HepG2 (cell line): Measurements from ENCODE around the gene RTN4RL2.

ENCODE experiments used
- BRCA1 ChIP-seq: sonication (generic); formaldehyde crosslinking; IDR thresholded peaks from 2 replicates; pipeline ENCODE4 v1.4.0; 2020; ENCODE audit warnings: missing genetic modification reagents
- FOXM1 ChIP-seq: sonication (generic); formaldehyde crosslinking; IDR thresholded peaks from 2 replicates; pipeline ENCODE4 v1.5.0; 2020; ENCODE audit warnings: missing genetic modification reagents
- HNRNPUL1 ChIP-seq: fragments of 200-400 bp; formaldehyde crosslinking; IDR thresholded peaks from 2 replicates; pipeline ENCODE4 v1.6.1; 2017; ENCODE audit warnings: low read depth, mild to moderate bottlenecking, low read length, moderate library complexity
- MXD4 ChIP-seq: IDR thresholded peaks from 2 replicates; pipeline ENCODE4 v1.6.1; 2016; ENCODE audit warnings: mild to moderate bottlenecking, missing biosample characterization, missing genetic modification reagents
- POLR2AphosphoS5 ChIP-seq: IDR thresholded peaks from 2 replicates; pipeline ENCODE4 v1.6.1; 2012; ENCODE audit warnings: low read depth, low read length
- YY1 ChIP-seq: IDR thresholded peaks from 2 replicates; pipeline ENCODE4 v1.6.1; 2011; ENCODE audit warnings: low read length, low read depth, moderate library complexity, mild to moderate bottlenecking; ENCODE audit not compliant: insufficient read depth, insufficient replicate concordance
- ZBTB8A ChIP-seq: sonication (generic); formaldehyde crosslinking; IDR thresholded peaks from 2 replicates; pipeline ENCODE4 v1.4.0; 2020; ENCODE audit warnings: mild to moderate bottlenecking, low read depth, missing genetic modification reagents, borderline replicate concordance
- ZNF143 ChIP-seq: sonication (generic); formaldehyde crosslinking; IDR thresholded peaks from 2 replicates; pipeline ENCODE4 v1.4.0; 2020; ENCODE audit warnings: missing genetic modification reagents
- ZNF24 ChIP-seq: fragments of 450-650 bp; IDR thresholded peaks from 2 replicates; pipeline ENCODE4 v1.6.1; 2017; ENCODE audit warnings: antibody characterized with exemption, mild to moderate bottlenecking
- TF ChIP-seq, protein P1 (sequence below): sonication (generic); formaldehyde crosslinking; IDR thresholded peaks from 2 replicates; pipeline ENCODE4 v1.5.0; 2020; ENCODE audit warnings: mild to moderate bottlenecking, missing genetic modification reagents, moderate library complexity
- TF ChIP-seq, protein P2 (sequence below), 2 experiments: sonication (generic) in 1 of 2; formaldehyde crosslinking in 1 of 2; IDR thresholded peaks; 2 replicates each; pipeline versions ENCODE4 v1.4.0 to v1.6.1; 2018 to 2020; ENCODE audit warnings: missing genetic modification reagents in 2 of 2, borderline replicate concordance in 1 of 2, low read depth in 1 of 2, mild to moderate bottlenecking in 1 of 2, missing biosample characterization in 1 of 2
- TF ChIP-seq, protein P3 (sequence below): sonication (generic); formaldehyde crosslinking; IDR thresholded peaks from 2 replicates; pipeline ENCODE4 v1.8.1; 2022; ENCODE audit warnings: low read depth, mild to moderate bottlenecking, missing genetic modification reagents

DNA sequence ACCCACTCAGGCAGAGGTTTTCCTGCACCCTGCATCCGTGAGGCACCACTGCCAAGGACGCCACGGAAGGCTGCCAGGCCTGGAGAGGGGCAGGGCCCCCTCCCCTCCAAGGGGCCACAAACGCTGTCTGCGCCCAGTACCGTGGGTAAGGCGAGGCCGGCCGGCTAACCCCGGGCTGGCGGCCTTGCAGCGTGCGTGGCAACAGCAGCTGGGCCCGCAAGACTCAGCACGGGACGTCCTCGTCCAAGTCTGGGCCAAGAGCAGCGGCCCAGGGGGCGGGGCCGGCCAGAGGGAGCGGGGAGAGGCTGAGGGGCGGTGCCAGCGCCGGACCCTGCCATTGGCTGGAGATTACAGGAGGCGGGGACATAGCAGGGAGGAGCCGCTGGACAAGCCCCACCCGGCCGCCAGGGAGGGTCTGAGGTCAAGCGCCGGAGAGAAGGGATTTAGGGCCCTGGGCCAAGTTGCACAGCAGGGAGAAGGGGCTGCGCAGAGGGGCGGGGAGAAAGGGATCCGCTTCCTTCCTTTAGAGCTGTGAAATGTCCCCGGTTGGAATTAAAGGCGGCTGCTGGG, 39.2 kb downstream of the RTN4RL2 start:
- TF ChIP-seq HNRNPUL1, result no peak
- TF ChIP-seq POLR2AphosphoS5, result no peak
- TF ChIP-seq ZNF143 (CRISPR knock-in tag), result no peak
- no peak; the same call in 1 of the 2 replicates for TF ChIP-seq MXD4
- no peak for TF ChIP-seq BRCA1 (CRISPR knock-in tag)
- TF ChIP-seq YY1, result no peak
- TF ChIP-seq FOXM1 (CRISPR knock-in tag), result no peak
- TF ChIP-seq, protein P1, sequence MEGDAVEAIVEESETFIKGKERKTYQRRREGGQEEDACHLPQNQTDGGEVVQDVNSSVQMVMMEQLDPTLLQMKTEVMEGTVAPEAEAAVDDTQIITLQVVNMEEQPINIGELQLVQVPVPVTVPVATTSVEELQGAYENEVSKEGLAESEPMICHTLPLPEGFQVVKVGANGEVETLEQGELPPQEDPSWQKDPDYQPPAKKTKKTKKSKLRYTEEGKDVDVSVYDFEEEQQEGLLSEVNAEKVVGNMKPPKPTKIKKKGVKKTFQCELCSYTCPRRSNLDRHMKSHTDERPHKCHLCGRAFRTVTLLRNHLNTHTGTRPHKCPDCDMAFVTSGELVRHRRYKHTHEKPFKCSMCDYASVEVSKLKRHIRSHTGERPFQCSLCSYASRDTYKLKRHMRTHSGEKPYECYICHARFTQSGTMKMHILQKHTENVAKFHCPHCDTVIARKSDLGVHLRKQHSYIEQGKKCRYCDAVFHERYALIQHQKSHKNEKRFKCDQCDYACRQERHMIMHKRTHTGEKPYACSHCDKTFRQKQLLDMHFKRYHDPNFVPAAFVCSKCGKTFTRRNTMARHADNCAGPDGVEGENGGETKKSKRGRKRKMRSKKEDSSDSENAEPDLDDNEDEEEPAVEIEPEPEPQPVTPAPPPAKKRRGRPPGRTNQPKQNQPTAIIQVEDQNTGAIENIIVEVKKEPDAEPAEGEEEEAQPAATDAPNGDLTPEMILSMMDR, result no peak
- TF ChIP-seq, protein P2, sequence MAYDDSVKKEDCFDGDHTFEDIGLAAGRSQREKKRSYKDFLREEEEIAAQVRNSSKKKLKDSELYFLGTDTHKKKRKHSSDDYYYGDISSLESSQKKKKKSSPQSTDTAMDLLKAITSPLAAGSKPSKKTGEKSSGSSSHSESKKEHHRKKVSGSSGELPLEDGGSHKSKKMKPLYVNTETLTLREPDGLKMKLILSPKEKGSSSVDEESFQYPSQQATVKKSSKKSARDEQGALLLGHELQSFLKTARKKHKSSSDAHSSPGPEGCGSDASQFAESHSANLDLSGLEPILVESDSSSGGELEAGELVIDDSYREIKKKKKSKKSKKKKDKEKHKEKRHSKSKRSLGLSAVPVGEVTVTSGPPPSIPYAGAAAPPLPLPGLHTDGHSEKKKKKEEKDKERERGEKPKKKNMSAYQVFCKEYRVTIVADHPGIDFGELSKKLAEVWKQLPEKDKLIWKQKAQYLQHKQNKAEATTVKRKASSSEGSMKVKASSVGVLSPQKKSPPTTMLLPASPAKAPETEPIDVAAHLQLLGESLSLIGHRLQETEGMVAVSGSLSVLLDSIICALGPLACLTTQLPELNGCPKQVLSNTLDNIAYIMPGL (CRISPR knock-in tag; IDR thresholded peaks at IDR 0.05; ENCODE audit: borderline replicate concordance in 1 of 2, low read depth in 1 of 2), result no peak
- TF ChIP-seq, protein P3, sequence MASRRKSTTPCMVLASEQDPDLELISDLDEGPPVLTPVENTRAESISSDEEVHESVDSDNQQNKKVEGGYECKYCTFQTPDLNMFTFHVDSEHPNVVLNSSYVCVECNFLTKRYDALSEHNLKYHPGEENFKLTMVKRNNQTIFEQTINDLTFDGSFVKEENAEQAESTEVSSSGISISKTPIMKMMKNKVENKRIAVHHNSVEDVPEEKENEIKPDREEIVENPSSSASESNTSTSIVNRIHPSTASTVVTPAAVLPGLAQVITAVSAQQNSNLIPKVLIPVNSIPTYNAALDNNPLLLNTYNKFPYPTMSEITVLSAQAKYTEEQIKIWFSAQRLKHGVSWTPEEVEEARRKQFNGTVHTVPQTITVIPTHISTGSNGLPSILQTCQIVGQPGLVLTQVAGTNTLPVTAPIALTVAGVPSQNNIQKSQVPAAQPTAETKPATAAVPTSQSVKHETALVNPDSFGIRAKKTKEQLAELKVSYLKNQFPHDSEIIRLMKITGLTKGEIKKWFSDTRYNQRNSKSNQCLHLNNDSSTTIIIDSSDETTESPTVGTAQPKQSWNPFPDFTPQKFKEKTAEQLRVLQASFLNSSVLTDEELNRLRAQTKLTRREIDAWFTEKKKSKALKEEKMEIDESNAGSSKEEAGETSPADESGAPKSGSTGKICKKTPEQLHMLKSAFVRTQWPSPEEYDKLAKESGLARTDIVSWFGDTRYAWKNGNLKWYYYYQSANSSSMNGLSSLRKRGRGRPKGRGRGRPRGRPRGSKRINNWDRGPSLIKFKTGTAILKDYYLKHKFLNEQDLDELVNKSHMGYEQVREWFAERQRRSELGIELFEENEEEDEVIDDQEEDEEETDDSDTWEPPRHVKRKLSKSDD (CRISPR knock-in tag), result no peak
- no peak for TF ChIP-seq ZNF24
- no peak for TF ChIP-seq ZBTB8A (CRISPR knock-in tag)
